WI38 (cell line): ENCODE measurements around the gene ATF6.

Experiments
- H3K4me3 ChIP-seq: 2 replicates; pipeline ENCODE4 v1.5.1; 2011; ENCODE audit warnings: low read depth, mild to moderate bottlenecking, control low read depth, low read length
- CTCF ChIP-seq: IDR thresholded peaks from 2 replicates; pipeline ENCODE4 v1.5.1; 2012; ENCODE audit warnings: low read depth, mild to moderate bottlenecking, control low read depth, low read length

The ATF6 gene

GRCh38 chr1:161858271-161858670 lies 92.2 kb downstream of the ATF6 start:
- no peak overlapping the region for H3K4me3 ChIP-seq
- no peak for TF ChIP-seq CTCF

- H3K4me3 ChIP-seq, result no peak overlapping the region
- TF ChIP-seq CTCF, result no peak
Observed at GRCh38 chr1:161863549-161863948, 97.4 kb downstream of the ATF6 start.

GRCh38 chr1:161864577-161864976 lies 98.5 kb downstream of the ATF6 start:
- TF ChIP-seq CTCF, result peak; percentile 16; the same call in 1 of the 2 replicates
- no peak overlapping the region for H3K4me3 ChIP-seq

- no peak overlapping the region for H3K4me3 ChIP-seq
- TF ChIP-seq CTCF, result no peak
Observed at GRCh38 chr1:161866241-161866640, 100.1 kb downstream of the ATF6 start.

- no peak for TF ChIP-seq CTCF
- H3K4me3 ChIP-seq, result no peak overlapping the region
Observed at GRCh38 chr1:161868832-161869231, 102.7 kb downstream of the ATF6 start.

GRCh38 chr1:161869291-161869690 lies 103.2 kb downstream of the ATF6 start:
- no peak overlapping the region for H3K4me3 ChIP-seq
- TF ChIP-seq CTCF, result no peak

- no peak for TF ChIP-seq CTCF
- no peak overlapping the region for H3K4me3 ChIP-seq
Observed at GRCh38 chr1:161872506-161872905, 106.4 kb downstream of the ATF6 start.
